Measurements from ENCODE around the gene EMC6. TPM values are rescaled to one million over a fixed set of nuclear protein-coding genes. Genes with fewer than 3 reads are reported as not detected.
"Not testable (repeated sequence)": the region's sequence is repeated elsewhere in the genome, so short reads cannot be mapped to it uniquely, and the experiment has no call there.

The EMC6 gene
- total RNA-seq, 1 experiment from 2014 or later, result 72.2 TPM

DNA sequence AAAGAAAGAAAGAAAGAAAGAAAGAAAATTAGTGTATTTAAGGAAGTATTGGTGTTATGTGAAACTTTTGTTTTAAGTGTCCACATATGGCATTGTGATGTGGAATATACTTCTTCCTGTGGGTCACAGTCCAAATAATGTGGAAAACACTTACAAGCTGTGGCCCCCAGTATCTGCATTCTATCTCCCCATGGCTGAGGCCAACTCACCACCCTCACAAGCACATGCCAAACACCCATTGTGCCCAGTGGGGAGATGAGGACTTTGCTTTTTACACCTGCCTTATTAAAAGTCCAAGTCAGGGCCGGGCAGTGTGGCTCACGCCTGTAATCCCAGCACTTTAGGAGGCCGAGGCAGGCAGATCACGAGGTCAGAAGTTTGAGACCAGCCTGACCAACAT lies 31.3 kb downstream of the EMC6 start:
- no peaks in the 10 kb centered on the region for H4K20me1 ChIP-seq (ENCODE audit: control insufficient read depth, insufficient read depth, insufficient read length)

DNA sequence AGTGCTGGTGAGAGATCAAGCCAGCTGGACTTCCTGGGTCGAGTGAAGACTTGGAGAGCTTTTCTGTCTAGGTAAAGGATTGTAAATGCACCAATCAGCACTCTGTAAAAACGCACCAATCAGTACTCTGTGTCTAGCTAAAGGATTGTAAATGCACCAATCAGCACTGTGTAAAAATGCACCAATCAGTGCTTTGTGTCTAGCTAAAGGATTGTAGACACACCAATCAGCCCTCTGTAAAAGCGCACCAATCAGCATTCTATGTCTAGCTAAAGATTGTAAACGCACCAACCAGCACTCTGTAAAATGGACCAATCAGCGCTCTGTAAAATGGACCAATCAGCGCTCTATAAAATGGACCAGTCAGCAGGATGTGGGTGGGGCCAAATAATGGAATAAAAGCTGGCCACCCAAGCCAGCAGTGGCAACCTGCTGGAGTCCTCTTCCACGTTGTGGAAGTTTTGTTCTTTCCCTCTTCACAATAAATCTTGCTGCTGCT lies 33.5 kb downstream of the EMC6 start:
- peaks cover 17% of the 10 kb centered on the region for H3K27me3 Mint-ChIP-seq (ENCODE audit: low read depth)
- not testable (repeated sequence) for H4K20me1 ChIP-seq (ENCODE audit: control insufficient read depth, insufficient read depth, insufficient read length); H2BK15ac ChIP-seq (ENCODE audit: low read depth, low read length); H3K36me3 Mint-ChIP-seq (ENCODE audit: insufficient read depth in 1 of 3, low read depth in 3 of 3); H2AFZ ChIP-seq (ENCODE audit: low read length); H3K4me2 ChIP-seq (ENCODE audit: insufficient read depth, insufficient read length, low read length); H3K23ac ChIP-seq (ENCODE audit: insufficient read length, low read depth, low read length); H3K9me3 ChIP-seq (ENCODE audit: control insufficient read depth, low read depth, low read length); H3T11ph ChIP-seq (ENCODE audit: low read length); H3K27ac Mint-ChIP-seq; H4K91ac ChIP-seq (ENCODE audit: insufficient read length, low read depth, low read length); H3K4ac ChIP-seq (ENCODE audit: low read depth, low read length); H3K4me1 Mint-ChIP-seq; H3K79me1 ChIP-seq (ENCODE audit: insufficient read depth, low read depth, low read length, poor library complexity, severe bottlenecking); H3K23me2 ChIP-seq (ENCODE audit: insufficient read length, low read depth, low read length, poor library complexity, severe bottlenecking); H3K27me3 ChIP-seq (ENCODE audit: insufficient read depth, low read length); H4K5ac ChIP-seq (ENCODE audit: insufficient read length, low read depth, low read length); H3K27ac ChIP-seq (ENCODE audit: insufficient read length, low read depth, low read length); H3K4me1 ChIP-seq (ENCODE audit: insufficient read depth, low read length); H2BK20ac ChIP-seq (ENCODE audit: low read depth, low read length, poor library complexity, severe bottlenecking); H3K14ac ChIP-seq (ENCODE audit: insufficient read depth, low read length); H2BK120ac ChIP-seq (ENCODE audit: low read depth, low read length, poor library complexity, severe bottlenecking); H2BK12ac ChIP-seq (ENCODE audit: insufficient read length, low read depth, low read length); H3K79me2 ChIP-seq (ENCODE audit: insufficient read depth, low read length); H3K18ac ChIP-seq (ENCODE audit: insufficient read length, low read depth, low read length); H4K8ac ChIP-seq (replicated peaks; ENCODE audit: insufficient read length, low read depth, low read length); H3K9me3 Mint-ChIP-seq; H3K56ac ChIP-seq (ENCODE audit: insufficient read length, low read depth, low read length); DNase-seq; H3K9ac ChIP-seq (ENCODE audit: extremely low read depth, insufficient read length, low read length); H2AK5ac ChIP-seq (ENCODE audit: insufficient read length, low read length); H2BK5ac ChIP-seq (ENCODE audit: insufficient read length, low read length); H3K4me3 Mint-ChIP-seq
- no CpG with 5 or more reads among the region's 7 CpGs for WGBS (ENCODE audit: extremely low coverage, insufficient read length, low lambda C conversion rate)

More for the DNA sequence above, 31.3 kb downstream of the EMC6 start:
- Histone ChIP-seq H2AK5ac (ENCODE audit: insufficient read length, low read length) (no peak overlapping the region), H3T11ph (ENCODE audit: low read length) (no peak overlapping the region), H3K4me2 (ENCODE audit: insufficient read depth, insufficient read length, low read length) (no peak overlapping the region), H3K27ac (ENCODE audit: insufficient read length, low read depth, low read length) (no peak overlapping the region), H2BK120ac (ENCODE audit: low read depth, low read length, poor library complexity, severe bottlenecking) (no peak overlapping the region), H3K18ac (ENCODE audit: insufficient read length, low read depth, low read length) (no peak overlapping the region), H4K91ac (ENCODE audit: insufficient read length, low read depth, low read length) (no peak overlapping the region), H3K23ac (ENCODE audit: insufficient read length, low read depth, low read length) (no peak overlapping the region), H3K56ac (ENCODE audit: insufficient read length, low read depth, low read length) (no peak overlapping the region), H2BK12ac (ENCODE audit: insufficient read length, low read depth, low read length) (no peak overlapping the region), H2BK20ac (ENCODE audit: low read depth, low read length, poor library complexity, severe bottlenecking) (no peak overlapping the region), H2AFZ (ENCODE audit: low read length) (no peak overlapping the region), H3K79me2 (ENCODE audit: insufficient read depth, low read length) (no peaks in the 10 kb centered on the region), H4K8ac (replicated peaks; ENCODE audit: insufficient read length, low read depth, low read length) (no peak overlapping the region), H3K4me1 (ENCODE audit: insufficient read depth, low read length) (no peaks in the 10 kb centered on the region), H3K9me3 (ENCODE audit: control insufficient read depth, low read depth, low read length) (no peaks in the 10 kb centered on the region), H3K27me3 (ENCODE audit: insufficient read depth, low read length) (no peaks in the 10 kb centered on the region), H3K79me1 (ENCODE audit: insufficient read depth, low read depth, low read length, poor library complexity, severe bottlenecking) (no peaks in the 10 kb centered on the region), H3K14ac (ENCODE audit: insufficient read depth, low read length) (no peak overlapping the region), H3K9ac (ENCODE audit: extremely low read depth, insufficient read length, low read length) (no peak overlapping the region), H3K4ac (ENCODE audit: low read depth, low read length) (no peak overlapping the region), H2BK15ac (ENCODE audit: low read depth, low read length) (no peak overlapping the region), H2BK5ac (ENCODE audit: insufficient read length, low read length) (no peak overlapping the region), H3K23me2 (ENCODE audit: insufficient read length, low read depth, low read length, poor library complexity, severe bottlenecking) (peaks cover 4% of the 10 kb centered on the region), H4K5ac (ENCODE audit: insufficient read length, low read depth, low read length) (no peak overlapping the region)
- no peak for TF ChIP-seq CTCF (conservative IDR thresholded peaks at IDR 0.05)
- H3K4me1 Mint-ChIP-seq, result peaks cover 0 to 10% of the 10 kb centered on the region in 2 experiments; a peak in 1 of 4 replicates
- peaks cover 2 to 9% (median 4%) of the 10 kb centered on the region in 3 experiments; a peak in 4 of 7 replicates for H3K36me3 Mint-ChIP-seq (ENCODE audit: insufficient read depth in 1 of 3, low read depth in 3 of 3)
- H3K27me3 Mint-ChIP-seq (ENCODE audit: low read depth), result peaks cover 37% of the 10 kb centered on the region
- no peak overlapping the region for H3K27ac Mint-ChIP-seq
- peaks cover 0 to 3% of the 10 kb centered on the region in 2 experiments; a peak in 2 of 5 replicates for H3K9me3 Mint-ChIP-seq
- no CpG with 5 or more reads among the region's 4 CpGs for WGBS (ENCODE audit: extremely low coverage, insufficient read length, low lambda C conversion rate)
- DNase-seq, result no peak
- no peak overlapping the region for H3K4me3 Mint-ChIP-seq
